Measurements from ENCODE around the gene RAB20. TPM values are rescaled to one million over a fixed set of nuclear protein-coding genes. Genes with fewer than 3 reads are reported as not detected.

Gene RAB20
- total RNA-seq, 2 experiments from 2014 or later, result 6.9 to 7.2 TPM

- Mint-ChIP-seq H3K27ac (no peak overlapping the region), H3K36me3 (ENCODE audit: low read depth) (peaks cover 9% of the 10 kb centered on the region), H3K4me1 (peaks cover 20% of the 10 kb centered on the region), H3K27me3 (peaks cover 15% of the 10 kb centered on the region), H3K9me3 (no peaks in the 10 kb centered on the region), H3K4me3 (no peak overlapping the region)
- DNase-seq, result no peak
- ChIA-PET POLR2A (interaction anchor here (1.4 kb wide), 1 partner anchor 25 kb away, joined by 3 read pairs; no protein-coding TSS in a partner anchor), CTCF (no interaction called here)
Observed at GRCh38 chr13:110557082-110557481, 4.4 kb downstream of the RAB20 start.

GRCh38 chr13:110556224-110556606, 5.3 kb downstream of the RAB20 start:
- POLR2A ChIA-PET, result interaction anchor here (1.4 kb wide), 1 partner anchor 24 kb away, joined by 3 read pairs; no protein-coding TSS in a partner anchor
- Mint-ChIP-seq H3K27me3 (peaks cover 14% of the 10 kb centered on the region), H3K27ac (no peak overlapping the region), H3K9me3 (no peaks in the 10 kb centered on the region), H3K36me3 (ENCODE audit: low read depth) (peaks cover 9% of the 10 kb centered on the region), H3K4me3 (no peak overlapping the region), H3K4me1 (peaks cover 18% of the 10 kb centered on the region)
- no peak for DNase-seq
- CTCF ChIA-PET, result interaction anchor here (1.0 kb wide), 1 partner anchor 16 kb away, joined by 4 read pairs; no protein-coding TSS in a partner anchor

GRCh38 chr13:110555601-110556223, 5.8 kb downstream of the RAB20 start:
- H3K4me3 Mint-ChIP-seq, result no peak overlapping the region
- POLR2A ChIA-PET, result interaction anchor here (1.4 kb wide), 1 partner anchor 24 kb away, joined by 3 read pairs; no protein-coding TSS in a partner anchor
- H3K27me3 Mint-ChIP-seq, result peaks cover 11% of the 10 kb centered on the region
- no peak for DNase-seq
- no peaks in the 10 kb centered on the region for H3K9me3 Mint-ChIP-seq
- no peak overlapping the region for H3K27ac Mint-ChIP-seq
- peaks cover 15% of the 10 kb centered on the region for H3K4me1 Mint-ChIP-seq
- peaks cover 9% of the 10 kb centered on the region for H3K36me3 Mint-ChIP-seq (ENCODE audit: low read depth)
- CTCF ChIA-PET, result interaction anchor here (1.0 kb wide), 1 partner anchor 16 kb away, joined by 4 read pairs; no protein-coding TSS in a partner anchor

GRCh38 chr13:110554946-110555345, 6.6 kb downstream of the RAB20 start:
- DNase-seq, result no peak
- Mint-ChIP-seq H3K27me3 (peaks cover 7% of the 10 kb centered on the region), H3K27ac (no peak overlapping the region), H3K4me3 (no peak overlapping the region), H3K36me3 (ENCODE audit: low read depth) (peaks cover 9% of the 10 kb centered on the region), H3K4me1 (peaks cover 7% of the 10 kb centered on the region), H3K9me3 (no peaks in the 10 kb centered on the region)
- CTCF ChIA-PET, result interaction anchor here (0.5 to 0.6 kb wide), 2 partner anchors 39 to 1156 kb away, joined by 3 read pairs; no protein-coding TSS in a partner anchor
- POLR2A ChIA-PET, result no interaction called here

DNA sequence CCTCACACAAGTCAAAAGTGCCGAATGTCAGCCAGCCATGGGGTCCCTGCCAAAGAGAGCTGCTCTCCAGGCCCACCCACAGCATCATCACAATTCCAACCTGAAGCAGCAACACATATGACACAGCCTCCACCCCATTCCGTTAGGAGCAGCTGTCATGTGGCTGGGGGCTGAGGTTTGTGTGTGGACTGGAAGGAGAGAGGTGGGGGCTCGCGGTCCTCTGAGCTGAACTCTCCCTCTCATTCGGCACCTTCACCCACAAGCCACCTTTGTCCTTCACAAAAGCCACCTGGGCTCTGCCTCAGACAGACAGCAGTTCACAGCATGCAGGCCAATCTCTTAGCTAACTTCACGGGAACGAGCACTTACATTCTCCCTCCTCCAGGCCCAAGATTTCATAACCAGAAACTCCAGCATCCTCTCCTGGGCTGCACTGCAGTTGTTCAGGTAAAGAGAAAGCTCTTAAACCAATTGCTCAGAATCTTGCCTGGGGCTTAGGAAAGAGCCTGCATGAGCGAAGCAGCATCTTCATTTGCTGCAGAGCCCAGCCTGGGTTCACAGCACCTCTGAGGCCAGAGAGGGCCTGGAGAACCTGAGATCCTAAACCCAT, 7.2 kb downstream of the RAB20 start:
- peaks cover 8% of the 10 kb centered on the region for H3K36me3 Mint-ChIP-seq (ENCODE audit: low read depth)
- no peak for DNase-seq
- H3K4me1 Mint-ChIP-seq, result peaks cover 4% of the 10 kb centered on the region
- peaks cover 3% of the 10 kb centered on the region for H3K27me3 Mint-ChIP-seq
- ChIA-PET POLR2A (no interaction called here), CTCF (interaction anchor here (0.6 kb wide), 1 partner anchor 39 kb away, joined by 3 read pairs; no protein-coding TSS in a partner anchor)
- H3K4me3 Mint-ChIP-seq, result no peak overlapping the region
- no peak overlapping the region for H3K27ac Mint-ChIP-seq
- H3K9me3 Mint-ChIP-seq, result no peaks in the 10 kb centered on the region

DNA sequence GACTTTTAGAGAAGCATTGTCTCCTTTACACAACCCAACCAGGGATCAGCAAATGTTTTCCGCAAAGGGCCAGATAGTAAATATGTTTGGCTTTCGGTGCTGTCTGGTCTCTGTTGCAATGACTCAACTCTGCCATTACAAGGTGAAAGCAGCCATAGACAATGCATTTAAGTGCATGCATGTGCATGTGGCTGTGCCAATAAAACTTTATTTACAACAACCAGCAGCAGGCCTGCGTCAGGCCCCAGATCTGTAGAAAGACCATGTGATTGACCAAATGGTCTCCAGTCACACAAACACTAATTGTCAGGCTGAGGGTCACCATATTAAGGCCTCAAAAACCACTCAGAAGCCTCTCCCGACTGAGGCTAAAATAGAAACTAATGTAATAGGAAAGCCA, 8.1 kb downstream of the RAB20 start:
- ChIA-PET POLR2A (no interaction called here), CTCF (interaction anchor here (0.7 kb wide), 1 partner anchor 30 kb away, joined by 3 read pairs; no protein-coding TSS in a partner anchor)
- no peak for DNase-seq
- H3K4me3 Mint-ChIP-seq, result no peak overlapping the region
- H3K9me3 Mint-ChIP-seq, result no peaks in the 10 kb centered on the region
- peaks cover 5% of the 10 kb centered on the region for H3K36me3 Mint-ChIP-seq (ENCODE audit: low read depth)
- H3K27ac Mint-ChIP-seq, result no peak overlapping the region
- peaks cover 4% of the 10 kb centered on the region for H3K4me1 Mint-ChIP-seq
- no peaks in the 10 kb centered on the region for H3K27me3 Mint-ChIP-seq

DNA sequence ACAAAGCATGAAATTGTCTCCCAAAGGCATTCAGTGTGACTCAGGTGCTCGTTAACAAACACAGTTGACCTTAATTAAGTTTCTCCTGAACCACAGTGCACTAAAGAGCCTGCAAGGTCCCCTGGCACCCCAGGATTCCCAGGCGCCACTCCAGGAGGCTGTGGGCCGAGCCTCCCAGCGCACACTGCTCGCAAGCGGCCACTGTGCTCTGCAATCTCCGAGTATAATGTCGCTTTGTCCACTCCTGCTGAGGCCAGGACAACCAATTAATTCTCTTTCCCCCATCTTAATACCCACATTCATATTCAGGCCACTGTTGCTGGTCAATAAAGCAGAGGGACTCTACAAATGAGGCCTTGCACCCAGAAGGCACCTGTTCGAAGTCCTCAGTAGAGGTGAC, 8.8 kb downstream of the RAB20 start:
- Mint-ChIP-seq H3K4me1 (peaks cover 4% of the 10 kb centered on the region), H3K27ac (no peak overlapping the region), H3K4me3 (no peak overlapping the region), H3K9me3 (no peaks in the 10 kb centered on the region), H3K27me3 (no peaks in the 10 kb centered on the region), H3K36me3 (ENCODE audit: low read depth) (peaks cover 5% of the 10 kb centered on the region)
- POLR2A ChIA-PET, result no interaction called here
- CTCF ChIA-PET, result interaction anchor here (0.7 to 0.9 kb wide), 2 partner anchors 9 to 31 kb away, joined by 3 read pairs; no protein-coding TSS in a partner anchor
- no peak for DNase-seq

DNA sequence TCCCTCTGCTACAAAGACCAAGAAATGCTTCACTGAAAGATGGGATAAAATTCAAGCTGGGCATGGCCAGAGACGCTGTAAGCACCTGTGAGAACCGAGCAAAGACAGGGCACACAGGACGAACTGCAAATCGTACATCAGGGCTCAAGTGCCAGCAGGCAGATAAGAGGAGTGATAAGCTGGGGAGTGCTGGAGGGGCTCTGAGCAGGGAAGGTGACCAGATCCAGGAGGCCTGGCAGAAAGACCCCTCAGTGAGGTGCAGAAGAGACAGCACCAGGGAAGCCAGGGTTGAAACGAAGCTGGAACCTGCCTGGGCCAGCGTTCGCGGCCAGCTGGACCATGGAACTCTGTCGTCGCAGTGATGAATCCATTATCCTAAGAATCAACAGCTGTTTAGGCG, 10.2 kb downstream of the RAB20 start:
- ChIA-PET POLR2A (no interaction called here), CTCF (interaction anchor here (0.8 kb wide), 1 partner anchor 11 kb away, joined by 4 read pairs; no protein-coding TSS in a partner anchor)
- Mint-ChIP-seq H3K36me3 (ENCODE audit: low read depth) (no peaks in the 10 kb centered on the region), H3K27me3 (no peaks in the 10 kb centered on the region), H3K4me3 (no peak overlapping the region), H3K4me1 (no peaks in the 10 kb centered on the region), H3K9me3 (no peaks in the 10 kb centered on the region), H3K27ac (no peak overlapping the region)
- no peak for DNase-seq

DNA sequence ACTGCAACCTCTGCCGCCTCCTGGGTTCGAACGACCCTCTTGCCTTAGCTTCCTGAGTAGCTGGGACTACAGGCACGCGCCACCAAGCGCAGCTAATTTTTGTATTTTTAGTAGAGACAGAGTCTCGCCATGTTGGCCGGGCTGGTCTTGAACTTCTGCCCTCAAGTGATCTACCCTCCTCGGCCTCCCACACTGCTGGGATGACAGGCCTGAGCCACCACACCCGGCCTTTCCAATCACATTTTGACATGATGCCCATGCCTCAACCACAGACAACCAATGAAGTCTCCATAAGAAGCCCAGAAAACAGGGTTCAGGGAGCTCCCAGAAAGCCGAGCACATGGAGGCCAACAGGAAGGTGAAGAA, 11.7 kb downstream of the RAB20 start:
- ChIA-PET POLR2A (no interaction called here), CTCF (interaction anchor here (0.6 kb wide), 1 partner anchor 34 kb away, joined by 6 read pairs; no protein-coding TSS in a partner anchor)
- Mint-ChIP-seq H3K4me1 (no peaks in the 10 kb centered on the region), H3K9me3 (no peaks in the 10 kb centered on the region), H3K4me3 (no peak overlapping the region), H3K27me3 (no peaks in the 10 kb centered on the region), H3K36me3 (ENCODE audit: low read depth) (no peaks in the 10 kb centered on the region), H3K27ac (no peak overlapping the region)
- no peak for DNase-seq

GRCh38 chr13:110548891-110549794, 12.4 kb downstream of the RAB20 start:
- Mint-ChIP-seq H3K36me3 (ENCODE audit: low read depth) (no peaks in the 10 kb centered on the region), H3K4me1 (no peaks in the 10 kb centered on the region), H3K27me3 (no peaks in the 10 kb centered on the region), H3K9me3 (no peaks in the 10 kb centered on the region), H3K4me3 (no peak overlapping the region), H3K27ac (no peak overlapping the region)
- POLR2A ChIA-PET, result no interaction called here
- DNase-seq, result no peak
- CTCF ChIA-PET, result no interaction called here

GRCh38 chr13:110546926-110547325, 14.6 kb downstream of the RAB20 start:
- DNase-seq, result no peak
- POLR2A ChIA-PET, result no interaction called here
- no peaks in the 10 kb centered on the region for H3K4me1 Mint-ChIP-seq
- H3K36me3 Mint-ChIP-seq (ENCODE audit: low read depth), result no peaks in the 10 kb centered on the region
- H3K27ac Mint-ChIP-seq, result no peak overlapping the region
- H3K9me3 Mint-ChIP-seq, result no peaks in the 10 kb centered on the region
- H3K27me3 Mint-ChIP-seq, result no peaks in the 10 kb centered on the region
- H3K4me3 Mint-ChIP-seq, result no peak overlapping the region
- CTCF ChIA-PET, result interaction anchor here (0.7 kb wide), 1 partner anchor 318 kb away, joined by 3 read pairs; no protein-coding TSS in a partner anchor

DNA sequence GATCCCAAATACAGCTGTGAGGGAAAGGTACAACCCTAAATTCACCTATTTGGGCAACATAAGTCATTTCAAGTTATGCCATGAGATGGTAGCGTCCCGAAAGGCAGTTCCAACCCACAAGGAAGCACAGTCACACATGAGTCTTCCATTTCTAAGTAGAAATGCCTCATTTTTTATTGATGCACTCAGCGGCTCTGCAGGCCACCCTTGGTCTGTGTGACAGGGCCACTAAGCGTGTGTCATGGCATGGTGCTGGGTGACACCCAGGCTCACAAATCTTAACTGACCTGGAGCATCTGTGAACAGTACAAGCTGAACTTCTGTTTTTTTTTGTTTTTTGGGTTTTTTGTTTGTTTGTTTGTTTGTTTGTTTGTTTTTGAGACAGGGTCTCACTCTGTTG, 15.1 kb downstream of the RAB20 start:
- Mint-ChIP-seq H3K27me3 (no peaks in the 10 kb centered on the region), H3K36me3 (ENCODE audit: low read depth) (no peaks in the 10 kb centered on the region), H3K4me3 (no peak overlapping the region), H3K27ac (no peak overlapping the region), H3K9me3 (no peaks in the 10 kb centered on the region), H3K4me1 (no peaks in the 10 kb centered on the region)
- ChIA-PET POLR2A (no interaction called here), CTCF (interaction anchor here (0.6 to 0.7 kb wide), 2 partner anchors 29 to 319 kb away, joined by 3 read pairs; no protein-coding TSS in a partner anchor)
- no peak for DNase-seq
